HepG2 (cell line): Measurements from ENCODE around the gene QKI. TPM values are rescaled to one million over a fixed set of nuclear protein-coding genes. Genes with fewer than 3 reads are reported as not detected.

Experiments used
- HDAC1 ChIP-seq: sonication (generic); formaldehyde crosslinking; IDR thresholded peaks from 2 replicates; pipeline ENCODE4 v1.5.1; 2020; ENCODE audit warnings: mild to moderate bottlenecking, missing genetic modification reagents
- HNF4A ChIP-seq: sonication (generic); formaldehyde crosslinking; IDR thresholded peaks from 2 replicates; pipeline ENCODE4 v1.4.0; 2020; ENCODE audit warnings: missing genetic modification reagents
- KAT8 ChIP-seq: IDR thresholded peaks from 2 replicates; pipeline ENCODE4 v1.6.1; 2016; ENCODE audit warnings: missing genetic modification reagents, missing compliant biosample characterization
- KDM3A ChIP-seq: IDR thresholded peaks from 2 replicates; pipeline ENCODE4 v1.6.1; 2018; ENCODE audit warnings: low read depth, missing compliant biosample characterization
- PAX8 ChIP-seq: sonication (generic); formaldehyde crosslinking; IDR thresholded peaks from 2 replicates; pipeline ENCODE4 v1.8.0; 2022; ENCODE audit warnings: mild to moderate bottlenecking, missing genetic modification reagents, borderline replicate concordance
- REL ChIP-seq: sonication (generic); formaldehyde crosslinking; conservative IDR thresholded peaks from 2 replicates; pipeline ENCODE4 v1.8.0; 2022; ENCODE audit warnings: mild to moderate bottlenecking, missing genetic modification reagents, moderate library complexity
- SATB2 ChIP-seq: sonication (generic); formaldehyde crosslinking; IDR thresholded peaks from 2 replicates; pipeline ENCODE4 v1.5.0; 2020; ENCODE audit warnings: missing genetic modification reagents
- U2AF2 ChIP-seq: fragments of 200-400 bp; formaldehyde crosslinking; IDR thresholded peaks from 2 replicates; pipeline ENCODE4 v1.6.1; 2017; ENCODE audit warnings: low read depth, mild to moderate bottlenecking, low read length
- ZBTB21 ChIP-seq: sonication (generic); formaldehyde crosslinking; IDR thresholded peaks from 2 replicates; pipeline ENCODE4 v1.4.0; 2020; ENCODE audit warnings: missing genetic modification reagents
- ZNF343 ChIP-seq: sonication (generic); formaldehyde crosslinking; IDR thresholded peaks from 2 replicates; pipeline ENCODE4 v1.4.0; 2020; ENCODE audit warnings: mild to moderate bottlenecking, missing genetic modification reagents
- ZSCAN25 ChIP-seq: sonication (generic); formaldehyde crosslinking; IDR thresholded peaks from 2 replicates; pipeline ENCODE4 v1.8.0; 2022; ENCODE audit warnings: mild to moderate bottlenecking, missing genetic modification reagents
- polyA plus RNA-seq, 8 experiments: library from polyadenylated mRNA; depleted of rRNA in 3 of 8; stranded (reverse) in 7 of 8; unstranded in 1 of 8; fragments of >200 nt; fragmentation: Illumina TruSeq in 4 of 8; extraction: Trizol in 4 of 8; gene quantifications; 2 replicates each; pipeline versions ENCODE4 v1.2.1 to v1.2.3, GENCODE V29; 2011 to 2016; ENCODE audit warnings: low read depth in 4 of 8, missing spikeins in 1 of 8, mixed read lengths in 1 of 8; ENCODE audit not compliant: insufficient read depth in 1 of 8
- total RNA-seq, 5 experiments: library from RNA; depleted of rRNA; stranded (reverse); fragments of >200 nt; fragmentation: Illumina TruSeq; extraction: Trizol; gene quantifications; 2 replicates each; pipeline ENCODE4 v1.2.3, GENCODE V29; 2016; ENCODE audit warnings: low read depth in 1 of 5
- TF ChIP-seq, protein P1 (sequence below): sonication (generic); formaldehyde crosslinking; IDR thresholded peaks from 2 replicates; pipeline ENCODE4 v1.4.0; 2020; ENCODE audit warnings: missing genetic modification reagents
- TF ChIP-seq, protein P2 (sequence below): sonication (generic); formaldehyde crosslinking; IDR thresholded peaks from 2 replicates; pipeline ENCODE4 v1.8.0; 2022; ENCODE audit warnings: mild to moderate bottlenecking, missing genetic modification reagents, borderline replicate concordance
- TF ChIP-seq, protein P3 (sequence below): sonication (generic); formaldehyde crosslinking; IDR thresholded peaks from 2 replicates; pipeline ENCODE4 v1.4.0; 2020; ENCODE audit warnings: missing genetic modification reagents, mild to moderate bottlenecking, borderline replicate concordance
- TF ChIP-seq, protein P4 (sequence below): sonication (generic); formaldehyde crosslinking; IDR thresholded peaks from 2 replicates; pipeline ENCODE4 v1.4.0; 2020; ENCODE audit warnings: mild to moderate bottlenecking, missing genetic modification reagents
- TF ChIP-seq, protein P5 (sequence below): sonication (generic); formaldehyde crosslinking; IDR thresholded peaks from 2 replicates; pipeline ENCODE4 v1.4.0; 2020; ENCODE audit warnings: missing genetic modification reagents

QKI gene
- total and polyA plus RNA-seq, 2 of the 13 experiments (the other 11 are each of a cell fraction or from before 2014, with no cell fraction given): 136 to 137 TPM

DNA sequence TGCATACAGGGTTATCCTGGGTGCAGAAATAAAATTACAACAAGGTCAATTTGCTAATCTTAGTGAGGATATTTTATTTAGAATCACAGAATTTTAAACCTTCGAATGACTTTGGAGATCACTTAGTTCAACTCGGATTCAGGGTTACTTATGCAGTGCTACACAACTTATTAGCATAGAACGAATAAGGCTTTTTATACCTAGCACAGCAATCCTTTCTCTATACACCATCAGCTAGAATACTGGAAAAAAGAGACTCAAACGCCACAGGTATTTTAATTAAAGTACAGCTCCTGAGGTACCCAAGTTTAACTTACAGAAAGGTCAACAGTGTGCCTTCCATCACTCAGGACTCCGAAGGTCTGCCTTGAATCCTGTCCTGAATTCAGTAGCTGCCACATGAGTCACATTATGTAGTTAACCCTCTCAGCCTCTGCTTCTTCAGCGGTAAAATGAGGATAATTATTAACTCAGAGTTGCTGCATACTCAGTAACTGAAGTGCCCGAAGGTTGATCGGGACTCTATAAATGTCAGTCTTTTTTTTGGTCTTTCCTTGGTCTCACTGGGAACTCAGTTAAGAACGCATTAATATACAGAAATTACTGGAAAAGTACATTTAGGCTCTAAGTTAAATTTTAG lies 6.0 kb upstream of the QKI start (continued):
- TF ChIP-seq, protein P1, sequence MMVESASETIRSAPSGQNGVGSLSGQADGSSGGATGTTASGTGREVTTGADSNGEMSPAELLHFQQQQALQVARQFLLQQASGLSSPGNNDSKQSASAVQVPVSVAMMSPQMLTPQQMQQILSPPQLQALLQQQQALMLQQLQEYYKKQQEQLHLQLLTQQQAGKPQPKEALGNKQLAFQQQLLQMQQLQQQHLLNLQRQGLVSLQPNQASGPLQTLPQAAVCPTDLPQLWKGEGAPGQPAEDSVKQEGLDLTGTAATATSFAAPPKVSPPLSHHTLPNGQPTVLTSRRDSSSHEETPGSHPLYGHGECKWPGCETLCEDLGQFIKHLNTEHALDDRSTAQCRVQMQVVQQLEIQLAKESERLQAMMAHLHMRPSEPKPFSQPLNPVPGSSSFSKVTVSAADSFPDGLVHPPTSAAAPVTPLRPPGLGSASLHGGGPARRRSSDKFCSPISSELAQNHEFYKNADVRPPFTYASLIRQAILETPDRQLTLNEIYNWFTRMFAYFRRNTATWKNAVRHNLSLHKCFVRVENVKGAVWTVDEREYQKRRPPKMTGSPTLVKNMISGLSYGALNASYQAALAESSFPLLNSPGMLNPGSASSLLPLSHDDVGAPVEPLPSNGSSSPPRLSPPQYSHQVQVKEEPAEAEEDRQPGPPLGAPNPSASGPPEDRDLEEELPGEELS (CRISPR knock-in tag): peak; percentile 76
- TF ChIP-seq SATB2 (CRISPR knock-in tag): no peak
- peak; percentile 72; the same call in 1 of the 2 replicates for TF ChIP-seq KAT8 (CRISPR knock-in tag)
- peak; percentile 61; the same call in 1 of the 2 replicates for TF ChIP-seq KDM3A (CRISPR knock-in tag)
- TF ChIP-seq ZBTB21 (CRISPR knock-in tag): peak; percentile 34; the same call in 1 of the 2 replicates
- no peak for TF ChIP-seq U2AF2
- TF ChIP-seq ZNF343 (CRISPR knock-in tag): no peak
- TF ChIP-seq, protein P2, sequence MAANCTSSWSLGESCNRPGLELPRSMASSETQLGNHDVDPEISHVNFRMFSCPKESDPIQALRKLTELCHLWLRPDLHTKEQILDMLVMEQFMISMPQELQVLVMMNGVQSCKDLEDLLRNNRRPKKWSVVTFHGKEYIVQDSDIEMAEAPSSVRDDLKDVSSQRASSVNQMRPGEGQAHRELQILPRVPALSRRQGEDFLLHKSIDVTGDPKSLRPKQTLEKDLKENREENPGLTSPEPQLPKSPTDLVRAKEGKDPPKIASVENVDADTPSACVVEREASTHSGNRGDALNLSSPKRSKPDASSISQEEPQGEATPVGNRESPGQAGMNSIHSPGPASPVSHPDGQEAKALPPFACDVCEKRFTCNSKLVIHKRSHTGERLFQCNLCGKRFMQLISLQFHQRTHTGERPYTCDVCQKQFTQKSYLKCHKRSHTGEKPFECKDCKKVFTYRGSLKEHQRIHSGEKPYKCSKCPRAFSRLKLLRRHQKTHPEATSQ (CRISPR knock-in tag): no peak
- TF ChIP-seq, protein P3, sequence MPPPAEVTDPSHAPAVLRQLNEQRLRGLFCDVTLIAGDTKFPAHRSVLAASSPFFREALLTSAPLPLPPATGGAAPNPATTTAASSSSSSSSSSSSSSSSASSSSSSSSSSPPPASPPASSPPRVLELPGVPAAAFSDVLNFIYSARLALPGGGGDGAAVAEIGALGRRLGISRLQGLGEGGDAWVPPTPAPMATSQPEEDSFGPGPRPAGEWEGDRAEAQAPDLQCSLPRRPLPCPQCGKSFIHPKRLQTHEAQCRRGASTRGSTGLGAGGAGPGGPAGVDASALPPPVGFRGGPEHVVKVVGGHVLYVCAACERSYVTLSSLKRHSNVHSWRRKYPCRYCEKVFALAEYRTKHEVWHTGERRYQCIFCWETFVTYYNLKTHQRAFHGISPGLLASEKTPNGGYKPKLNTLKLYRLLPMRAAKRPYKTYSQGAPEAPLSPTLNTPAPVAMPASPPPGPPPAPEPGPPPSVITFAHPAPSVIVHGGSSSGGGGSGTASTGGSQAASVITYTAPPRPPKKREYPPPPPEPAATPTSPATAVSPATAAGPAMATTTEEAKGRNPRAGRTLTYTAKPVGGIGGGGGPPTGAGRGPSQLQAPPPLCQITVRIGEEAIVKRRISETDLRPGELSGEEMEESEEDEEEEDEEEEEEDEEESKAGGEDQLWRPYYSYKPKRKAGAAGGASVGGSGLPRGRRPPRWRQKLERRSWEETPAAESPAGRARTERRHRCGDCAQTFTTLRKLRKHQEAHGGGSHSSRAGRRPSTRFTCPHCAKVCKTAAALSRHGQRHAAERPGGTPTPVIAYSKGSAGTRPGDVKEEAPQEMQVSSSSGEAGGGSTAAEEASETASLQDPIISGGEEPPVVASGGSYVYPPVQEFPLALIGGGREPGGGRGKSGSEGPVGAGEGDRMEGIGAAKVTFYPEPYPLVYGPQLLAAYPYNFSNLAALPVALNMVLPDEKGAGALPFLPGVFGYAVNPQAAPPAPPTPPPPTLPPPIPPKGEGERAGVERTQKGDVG (CRISPR knock-in tag): no peak
- TF ChIP-seq, protein P4, sequence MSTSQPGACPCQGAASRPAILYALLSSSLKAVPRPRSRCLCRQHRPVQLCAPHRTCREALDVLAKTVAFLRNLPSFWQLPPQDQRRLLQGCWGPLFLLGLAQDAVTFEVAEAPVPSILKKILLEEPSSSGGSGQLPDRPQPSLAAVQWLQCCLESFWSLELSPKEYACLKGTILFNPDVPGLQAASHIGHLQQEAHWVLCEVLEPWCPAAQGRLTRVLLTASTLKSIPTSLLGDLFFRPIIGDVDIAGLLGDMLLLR: no peak
- no peak for TF ChIP-seq PAX8 (CRISPR knock-in tag)
- peak; percentile 60 for TF ChIP-seq HDAC1
- peak; percentile 63; the same call in 1 of the 2 replicates for TF ChIP-seq HNF4A (CRISPR knock-in tag)
- no peak for TF ChIP-seq ZSCAN25 (CRISPR knock-in tag)
- no peak for TF ChIP-seq REL
- TF ChIP-seq, protein P5, sequence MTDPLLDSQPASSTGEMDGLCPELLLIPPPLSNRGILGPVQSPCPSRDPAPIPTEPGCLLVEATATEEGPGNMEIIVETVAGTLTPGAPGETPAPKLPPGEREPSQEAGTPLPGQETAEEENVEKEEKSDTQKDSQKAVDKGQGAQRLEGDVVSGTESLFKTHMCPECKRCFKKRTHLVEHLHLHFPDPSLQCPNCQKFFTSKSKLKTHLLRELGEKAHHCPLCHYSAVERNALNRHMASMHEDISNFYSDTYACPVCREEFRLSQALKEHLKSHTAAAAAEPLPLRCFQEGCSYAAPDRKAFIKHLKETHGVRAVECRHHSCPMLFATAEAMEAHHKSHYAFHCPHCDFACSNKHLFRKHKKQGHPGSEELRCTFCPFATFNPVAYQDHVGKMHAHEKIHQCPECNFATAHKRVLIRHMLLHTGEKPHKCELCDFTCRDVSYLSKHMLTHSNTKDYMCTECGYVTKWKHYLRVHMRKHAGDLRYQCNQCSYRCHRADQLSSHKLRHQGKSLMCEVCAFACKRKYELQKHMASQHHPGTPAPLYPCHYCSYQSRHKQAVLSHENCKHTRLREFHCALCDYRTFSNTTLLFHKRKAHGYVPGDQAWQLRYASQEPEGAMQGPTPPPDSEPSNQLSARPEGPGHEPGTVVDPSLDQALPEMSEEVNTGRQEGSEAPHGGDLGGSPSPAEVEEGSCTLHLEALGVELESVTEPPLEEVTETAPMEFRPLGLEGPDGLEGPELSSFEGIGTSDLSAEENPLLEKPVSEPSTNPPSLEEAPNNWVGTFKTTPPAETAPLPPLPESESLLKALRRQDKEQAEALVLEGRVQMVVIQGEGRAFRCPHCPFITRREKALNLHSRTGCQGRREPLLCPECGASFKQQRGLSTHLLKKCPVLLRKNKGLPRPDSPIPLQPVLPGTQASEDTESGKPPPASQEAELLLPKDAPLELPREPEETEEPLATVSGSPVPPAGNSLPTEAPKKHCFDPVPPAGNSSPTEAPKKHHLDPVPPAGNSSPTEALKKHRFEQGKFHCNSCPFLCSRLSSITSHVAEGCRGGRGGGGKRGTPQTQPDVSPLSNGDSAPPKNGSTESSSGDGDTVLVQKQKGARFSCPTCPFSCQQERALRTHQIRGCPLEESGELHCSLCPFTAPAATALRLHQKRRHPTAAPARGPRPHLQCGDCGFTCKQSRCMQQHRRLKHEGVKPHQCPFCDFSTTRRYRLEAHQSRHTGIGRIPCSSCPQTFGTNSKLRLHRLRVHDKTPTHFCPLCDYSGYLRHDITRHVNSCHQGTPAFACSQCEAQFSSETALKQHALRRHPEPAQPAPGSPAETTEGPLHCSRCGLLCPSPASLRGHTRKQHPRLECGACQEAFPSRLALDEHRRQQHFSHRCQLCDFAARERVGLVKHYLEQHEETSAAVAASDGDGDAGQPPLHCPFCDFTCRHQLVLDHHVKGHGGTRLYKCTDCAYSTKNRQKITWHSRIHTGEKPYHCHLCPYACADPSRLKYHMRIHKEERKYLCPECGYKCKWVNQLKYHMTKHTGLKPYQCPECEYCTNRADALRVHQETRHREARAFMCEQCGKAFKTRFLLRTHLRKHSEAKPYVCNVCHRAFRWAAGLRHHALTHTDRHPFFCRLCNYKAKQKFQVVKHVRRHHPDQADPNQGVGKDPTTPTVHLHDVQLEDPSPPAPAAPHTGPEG (CRISPR knock-in tag): no peak
